GM23338 (cell line): Measurements from ENCODE around the gene WWOX. TPM values are rescaled to one million over a fixed set of nuclear protein-coding genes. Genes with fewer than 3 reads are reported as not detected.

Experiments
- ATAC-seq: fragments of 200-7000 bp; cut with Tn5 transposase; 3 replicates; pipeline ENCODE4 v1.9.1; 2020
- DNase-seq: peaks from one replicate; pipeline ENCODE4 v3.0.0-alpha.2; 2015; ENCODE audit warnings: low spot score
- H2AFZ ChIP-seq: fragments of 200-600 bp; sonication (generic); 2 replicates; pipeline ENCODE4 v1.8.0; 2016; ENCODE audit warnings: antibody characterized with exemption, mild to moderate bottlenecking, moderate library complexity
- H3F3A ChIP-seq: fragments of 200-600 bp; sonication (generic); replicated peaks from 2 replicates; pipeline ENCODE4 v1.8.0; 2017; ENCODE audit warnings: antibody characterized with exemption, mixed run types, low read depth
- H3K27ac ChIP-seq: fragments of 200-600 bp; sonication (generic); 2 replicates; pipeline ENCODE4 v1.6.1; 2016; ENCODE audit warnings: low read depth
- H3K27me3 ChIP-seq: fragments of 200-600 bp; sonication (generic); 2 replicates; pipeline ENCODE4 v1.8.0; 2016; ENCODE audit warnings: mild to moderate bottlenecking, mixed run types, moderate library complexity; ENCODE audit not compliant: insufficient read depth
- H3K36me3 ChIP-seq: fragments of 200-600 bp; sonication (generic); 2 replicates; pipeline ENCODE4 v1.8.0; 2016; ENCODE audit warnings: mild to moderate bottlenecking; ENCODE audit not compliant: insufficient read depth
- H3K4me1 ChIP-seq: fragments of 200-600 bp; sonication (generic); 2 replicates; pipeline ENCODE4 v1.8.0; 2016; ENCODE audit warnings: mild to moderate bottlenecking, moderate library complexity; ENCODE audit not compliant: insufficient read depth
- H3K4me2 ChIP-seq: fragments of 200-600 bp; sonication (generic); 2 replicates; pipeline ENCODE4 v1.7.1; 2017; ENCODE audit warnings: mixed run types
- H3K4me3 ChIP-seq: fragments of 200-600 bp; sonication (generic); 2 replicates; pipeline ENCODE4 v1.6.1; 2016; ENCODE audit warnings: mixed run types
- H3K79me2 ChIP-seq: fragments of 200-600 bp; sonication (generic); replicated peaks from 2 replicates; pipeline ENCODE4 v1.8.0; 2017; ENCODE audit warnings: mild to moderate bottlenecking; ENCODE audit not compliant: insufficient read depth
- H3K9me2 ChIP-seq: fragments of 200-600 bp; sonication (generic); 2 replicates; pipeline ENCODE4 v1.8.0; 2017; ENCODE audit not compliant: insufficient read depth
- H4K20me1 ChIP-seq: fragments of 200-600 bp; sonication (generic); replicated peaks from 2 replicates; pipeline ENCODE4 v1.8.0; 2017; ENCODE audit warnings: mild to moderate bottlenecking; ENCODE audit not compliant: insufficient read depth
- H3K27ac Mint-ChIP-seq: 2 replicates; pipeline ENCODE4 v1.8.0; 2020; ENCODE audit warnings: inconsistent platforms, mild to moderate bottlenecking, moderate library complexity, mixed read lengths
- H3K27me3 Mint-ChIP-seq: 3 replicates; pipeline ENCODE4 v1.8.0; 2022; ENCODE audit warnings: low read depth, mild to moderate bottlenecking, moderate library complexity, mixed read lengths, inconsistent platforms; ENCODE audit not compliant: insufficient read depth, poor library complexity
- H3K36me3 Mint-ChIP-seq: 3 replicates; pipeline ENCODE4 v1.8.0; 2021; ENCODE audit warnings: low read depth, mild to moderate bottlenecking, inconsistent platforms, moderate library complexity, mixed read lengths
- H3K4me1 Mint-ChIP-seq: 3 replicates; pipeline ENCODE4 v1.8.0; 2020; ENCODE audit warnings: mild to moderate bottlenecking, inconsistent platforms, mixed read lengths
- H3K4me3 Mint-ChIP-seq: 3 replicates; pipeline ENCODE4 v1.8.0; 2021; ENCODE audit warnings: moderate library complexity, mild to moderate bottlenecking, inconsistent platforms, mixed read lengths
- H3K9me3 Mint-ChIP-seq: 3 replicates; pipeline ENCODE4 v1.8.0; 2020; ENCODE audit warnings: moderate library complexity, mild to moderate bottlenecking, inconsistent platforms, mixed read lengths
- CREB1 ChIP-seq: fragments of 250-450 bp; sonication (Bioruptor Pico); IDR thresholded peaks from 2 replicates; pipeline ENCODE4 v1.5.0; 2020; ENCODE audit warnings: low read depth, mild to moderate bottlenecking, moderate library complexity
- ETS1 ChIP-seq: IDR thresholded peaks from 2 replicates; pipeline ENCODE4 v1.6.1; 2016; ENCODE audit warnings: antibody characterized with exemption
- EZH2 ChIP-seq: fragments of 200-600 bp; sonication (generic); IDR thresholded peaks from one replicate; pipeline ENCODE4 v1.8.0; 2017; ENCODE audit warnings: antibody characterized with exemption, mild to moderate bottlenecking, low read depth; ENCODE audit not compliant: unreplicated experiment
- EZH2phosphoT487 ChIP-seq: fragments of 200-600 bp; sonication (generic); IDR thresholded peaks from one replicate; pipeline ENCODE4 v1.8.1; 2018; ENCODE audit warnings: antibody characterized with exemption; ENCODE audit not compliant: unreplicated experiment
- JUNB ChIP-seq: IDR thresholded peaks from one replicate; pipeline ENCODE4 v1.6.1; 2016; ENCODE audit warnings: antibody characterized with exemption; ENCODE audit not compliant: unreplicated experiment
- NANOG ChIP-seq: IDR thresholded peaks from 2 replicates; pipeline ENCODE4 v1.6.1; 2016; ENCODE audit warnings: antibody characterized with exemption, borderline replicate concordance
- POLR2AphosphoS5 ChIP-seq: IDR thresholded peaks from 2 replicates; pipeline ENCODE4 v1.6.1; 2016; ENCODE audit warnings: antibody characterized with exemption, low read depth
- REST ChIP-seq: IDR thresholded peaks from one replicate; pipeline ENCODE4 v1.6.1; 2018; ENCODE audit warnings: antibody characterized with exemption; ENCODE audit not compliant: unreplicated experiment
- STAT1 ChIP-seq: IDR thresholded peaks from one replicate; pipeline ENCODE4 v1.6.1; 2016; ENCODE audit warnings: antibody characterized with exemption; ENCODE audit not compliant: unreplicated experiment
- ZNF114 ChIP-seq: fragments of 250-450 bp; sonication (Bioruptor Pico); IDR thresholded peaks from 2 replicates; pipeline ENCODE4 v1.5.0; 2020; ENCODE audit warnings: mild to moderate bottlenecking, moderate library complexity
- ZNF331 ChIP-seq: fragments of 250-450 bp; sonication (Bioruptor Pico); IDR thresholded peaks from 2 replicates; pipeline ENCODE4 v1.5.0; 2020; ENCODE audit warnings: low read depth, mild to moderate bottlenecking, moderate library complexity
- polyA plus RNA-seq: library from polyadenylated mRNA; unstranded; fragments of >200 nt; fragmentation: Nextera tagmentation; extraction: Ambion mirVana; gene quantifications from 2 replicates; pipeline ENCODE4 v1.2.1, GENCODE V29; 2016
- total RNA-seq: library from RNA; depleted of rRNA; stranded (reverse); fragments of >200 nt; shearing (Covaris generic); gene quantifications from 2 replicates; pipeline ENCODE4 v1.2.3, GENCODE V29; 2014
- TF ChIP-seq, protein P1 (sequence below): fragments of 250-450 bp; sonication (Bioruptor Pico); IDR thresholded peaks from 2 replicates; pipeline ENCODE4 v1.5.0; 2020; ENCODE audit warnings: mild to moderate bottlenecking, moderate library complexity
- TF ChIP-seq, protein P2 (sequence below), 2 experiments: fragments of 200-600 bp in 1 of 2; sonication (generic) in 1 of 2; conservative IDR thresholded peaks; 2 replicates each; pipeline versions ENCODE4 v1.5.1 to v1.6.1; 2016 to 2017; ENCODE audit warnings: antibody characterized with exemption in 2 of 2, low read depth in 2 of 2, mild to moderate bottlenecking in 2 of 2, moderate library complexity in 1 of 2

WWOX gene
- total and polyA plus RNA-seq, 2 experiments from 2014 or later: 10.0 to 19.3 TPM

DNA sequence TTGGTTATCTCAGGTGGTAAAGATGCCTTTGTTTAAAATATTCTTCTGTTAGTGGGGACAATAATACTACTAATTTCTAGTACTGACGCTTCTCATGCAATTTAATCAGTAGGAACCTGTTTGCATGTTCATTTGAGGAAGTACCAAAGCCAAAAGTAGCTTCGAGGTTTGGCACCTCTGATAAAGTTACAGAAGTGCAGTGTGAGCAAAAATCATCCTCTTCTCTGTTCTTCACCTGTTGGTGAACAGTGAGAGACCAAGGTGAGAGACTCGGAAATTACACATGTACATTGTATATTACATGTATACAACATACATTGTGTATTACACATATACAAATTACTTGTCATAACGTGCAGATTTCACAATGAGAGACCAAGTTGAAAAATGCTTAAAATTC is 1096.5 kb downstream of the WWOX start:
- Mint-ChIP-seq H3K9me3 (peaks cover 2% of the 10 kb centered on the region; the same call in 1 of the 3 replicates), H3K36me3 (no peaks in the 10 kb centered on the region), H3K27me3 (peaks cover 4% of the 10 kb centered on the region), H3K4me3 (no peak overlapping the region), H3K4me1 (peaks cover 9% of the 10 kb centered on the region; the same call in 1 of the 3 replicates), H3K27ac (no peak overlapping the region)
- H3K4me3 ChIP-seq: no peak overlapping the region
- H3K36me3 ChIP-seq: no peaks in the 10 kb centered on the region
- no peaks in the 10 kb centered on the region for H3K27me3 ChIP-seq
- ATAC-seq (no peak), DNase-seq (no peak)
- no peaks in the 10 kb centered on the region for H3K79me2 ChIP-seq
- TF ChIP-seq ZNF331 (CRISPR knock-in tag) (no peak), NANOG (no peak), EZH2phosphoT487 (no peak), CREB1 (CRISPR knock-in tag) (no peak), STAT1 (no peak), ZNF114 (no peak), EZH2 (no peak), JUNB (no peak), REST (no peak), ETS1 (no peak), POLR2AphosphoS5 (no peak)
- TF ChIP-seq, protein P1, sequence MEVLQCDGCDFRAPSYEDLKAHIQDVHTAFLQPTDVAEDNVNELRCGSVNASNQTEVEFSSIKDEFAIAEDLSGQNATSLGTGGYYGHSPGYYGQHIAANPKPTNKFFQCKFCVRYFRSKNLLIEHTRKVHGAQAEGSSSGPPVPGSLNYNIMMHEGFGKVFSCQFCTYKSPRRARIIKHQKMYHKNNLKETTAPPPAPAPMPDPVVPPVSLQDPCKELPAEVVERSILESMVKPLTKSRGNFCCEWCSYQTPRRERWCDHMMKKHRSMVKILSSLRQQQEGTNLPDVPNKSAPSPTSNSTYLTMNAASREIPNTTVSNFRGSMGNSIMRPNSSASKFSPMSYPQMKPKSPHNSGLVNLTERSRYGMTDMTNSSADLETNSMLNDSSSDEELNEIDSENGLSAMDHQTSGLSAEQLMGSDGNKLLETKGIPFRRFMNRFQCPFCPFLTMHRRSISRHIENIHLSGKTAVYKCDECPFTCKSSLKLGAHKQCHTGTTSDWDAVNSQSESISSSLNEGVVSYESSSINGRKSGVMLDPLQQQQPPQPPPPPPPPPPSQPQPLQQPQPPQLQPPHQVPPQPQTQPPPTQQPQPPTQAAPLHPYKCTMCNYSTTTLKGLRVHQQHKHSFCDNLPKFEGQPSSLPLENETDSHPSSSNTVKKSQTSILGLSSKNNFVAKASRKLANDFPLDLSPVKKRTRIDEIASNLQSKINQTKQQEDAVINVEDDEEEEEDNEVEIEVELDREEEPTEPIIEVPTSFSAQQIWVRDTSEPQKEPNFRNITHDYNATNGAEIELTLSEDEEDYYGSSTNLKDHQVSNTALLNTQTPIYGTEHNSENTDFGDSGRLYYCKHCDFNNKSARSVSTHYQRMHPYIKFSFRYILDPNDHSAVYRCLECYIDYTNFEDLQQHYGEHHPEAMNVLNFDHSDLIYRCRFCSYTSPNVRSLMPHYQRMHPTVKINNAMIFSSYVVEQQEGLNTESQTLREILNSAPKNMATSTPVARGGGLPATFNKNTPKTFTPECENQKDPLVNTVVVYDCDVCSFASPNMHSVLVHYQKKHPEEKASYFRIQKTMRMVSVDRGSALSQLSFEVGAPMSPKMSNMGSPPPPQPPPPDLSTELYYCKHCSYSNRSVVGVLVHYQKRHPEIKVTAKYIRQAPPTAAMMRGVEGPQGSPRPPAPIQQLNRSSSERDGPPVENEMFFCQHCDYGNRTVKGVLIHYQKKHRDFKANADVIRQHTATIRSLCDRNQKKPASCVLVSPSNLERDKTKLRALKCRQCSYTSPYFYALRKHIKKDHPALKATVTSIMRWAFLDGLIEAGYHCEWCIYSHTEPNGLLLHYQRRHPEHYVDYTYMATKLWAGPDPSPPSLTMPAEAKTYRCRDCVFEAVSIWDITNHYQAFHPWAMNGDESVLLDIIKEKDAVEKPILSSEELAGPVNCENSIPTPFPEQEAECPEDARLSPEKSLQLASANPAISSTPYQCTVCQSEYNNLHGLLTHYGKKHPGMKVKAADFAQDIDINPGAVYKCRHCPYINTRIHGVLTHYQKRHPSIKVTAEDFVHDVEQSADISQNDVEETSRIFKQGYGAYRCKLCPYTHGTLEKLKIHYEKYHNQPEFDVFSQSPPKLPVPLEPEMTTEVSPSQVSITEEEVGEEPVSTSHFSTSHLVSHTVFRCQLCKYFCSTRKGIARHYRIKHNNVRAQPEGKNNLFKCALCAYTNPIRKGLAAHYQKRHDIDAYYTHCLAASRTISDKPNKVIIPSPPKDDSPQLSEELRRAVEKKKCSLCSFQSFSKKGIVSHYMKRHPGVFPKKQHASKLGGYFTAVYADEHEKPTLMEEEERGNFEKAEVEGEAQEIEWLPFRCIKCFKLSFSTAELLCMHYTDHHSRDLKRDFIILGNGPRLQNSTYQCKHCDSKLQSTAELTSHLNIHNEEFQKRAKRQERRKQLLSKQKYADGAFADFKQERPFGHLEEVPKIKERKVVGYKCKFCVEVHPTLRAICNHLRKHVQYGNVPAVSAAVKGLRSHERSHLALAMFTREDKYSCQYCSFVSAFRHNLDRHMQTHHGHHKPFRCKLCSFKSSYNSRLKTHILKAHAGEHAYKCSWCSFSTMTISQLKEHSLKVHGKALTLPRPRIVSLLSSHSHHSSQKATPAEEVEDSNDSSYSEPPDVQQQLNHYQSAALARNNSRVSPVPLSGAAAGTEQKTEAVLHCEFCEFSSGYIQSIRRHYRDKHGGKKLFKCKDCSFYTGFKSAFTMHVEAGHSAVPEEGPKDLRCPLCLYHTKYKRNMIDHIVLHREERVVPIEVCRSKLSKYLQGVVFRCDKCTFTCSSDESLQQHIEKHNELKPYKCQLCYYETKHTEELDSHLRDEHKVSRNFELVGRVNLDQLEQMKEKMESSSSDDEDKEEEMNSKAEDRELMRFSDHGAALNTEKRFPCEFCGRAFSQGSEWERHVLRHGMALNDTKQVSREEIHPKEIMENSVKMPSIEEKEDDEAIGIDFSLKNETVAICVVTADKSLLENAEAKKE (CRISPR knock-in tag): no peak
- TF ChIP-seq, protein P2, sequence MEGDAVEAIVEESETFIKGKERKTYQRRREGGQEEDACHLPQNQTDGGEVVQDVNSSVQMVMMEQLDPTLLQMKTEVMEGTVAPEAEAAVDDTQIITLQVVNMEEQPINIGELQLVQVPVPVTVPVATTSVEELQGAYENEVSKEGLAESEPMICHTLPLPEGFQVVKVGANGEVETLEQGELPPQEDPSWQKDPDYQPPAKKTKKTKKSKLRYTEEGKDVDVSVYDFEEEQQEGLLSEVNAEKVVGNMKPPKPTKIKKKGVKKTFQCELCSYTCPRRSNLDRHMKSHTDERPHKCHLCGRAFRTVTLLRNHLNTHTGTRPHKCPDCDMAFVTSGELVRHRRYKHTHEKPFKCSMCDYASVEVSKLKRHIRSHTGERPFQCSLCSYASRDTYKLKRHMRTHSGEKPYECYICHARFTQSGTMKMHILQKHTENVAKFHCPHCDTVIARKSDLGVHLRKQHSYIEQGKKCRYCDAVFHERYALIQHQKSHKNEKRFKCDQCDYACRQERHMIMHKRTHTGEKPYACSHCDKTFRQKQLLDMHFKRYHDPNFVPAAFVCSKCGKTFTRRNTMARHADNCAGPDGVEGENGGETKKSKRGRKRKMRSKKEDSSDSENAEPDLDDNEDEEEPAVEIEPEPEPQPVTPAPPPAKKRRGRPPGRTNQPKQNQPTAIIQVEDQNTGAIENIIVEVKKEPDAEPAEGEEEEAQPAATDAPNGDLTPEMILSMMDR (conservative IDR thresholded peaks at IDR 0.05; ENCODE audit: low read depth in 2 of 2): no peak
- H3F3A ChIP-seq: no peaks in the 10 kb centered on the region
- H2AFZ ChIP-seq: no peak overlapping the region
- H4K20me1 ChIP-seq: no peaks in the 10 kb centered on the region
- H3K27ac ChIP-seq: no peak overlapping the region
- no peak overlapping the region for H3K4me2 ChIP-seq
- no peaks in the 10 kb centered on the region for H3K9me2 ChIP-seq
- no peaks in the 10 kb centered on the region; the same call in 1 of the 2 replicates for H3K4me1 ChIP-seq
